PC-9 (cell line): ENCODE data around the gene DDI2.

ENCODE experiments used
- CTCF ChIP-seq: fragments of 200-600 bp; sonication (generic); conservative IDR thresholded peaks from 2 replicates; pipeline ENCODE4 v1.6.1; 2017; ENCODE audit warnings: mixed run types, antibody characterized with exemption, mild to moderate bottlenecking, moderate library complexity
- EZH2 ChIP-seq: fragments of 200-600 bp; sonication (generic); IDR thresholded peaks from 2 replicates; pipeline ENCODE4 v1.8.0; 2017; ENCODE audit warnings: antibody characterized with exemption, low read depth

GRCh38 chr1:15610167-15610566 lies 7.1 kb upstream of the DDI2 start:
- TF ChIP-seq CTCF: no peak
- TF ChIP-seq EZH2: no peak
